Bronchial epithelial cell (primary cell): ENCODE measurements around the gene CEACAM4. TPM values are rescaled to one million over a fixed set of nuclear protein-coding genes. Genes with fewer than 3 reads are reported as not detected.

Source experiments
- DNase-seq: peaks from one replicate; pipeline ENCODE4 v3.0.0-alpha.2; 2010; ENCODE audit warnings: low read depth
- FAIRE-seq: peaks from 2 replicates; lab custom pipeline; 2011; peaks lifted over from hg19 to GRCh38; lab: Jason Lieb, UNC
- H3K27me3 ChIP-seq: 2 replicates; pipeline ENCODE4 v1.5.1; 2011; ENCODE audit warnings: low read length; ENCODE audit not compliant: control insufficient read depth, insufficient read depth
- H3K36me3 ChIP-seq: 2 replicates; pipeline ENCODE4 v1.5.1; 2011; ENCODE audit warnings: low read length; ENCODE audit not compliant: control insufficient read depth, insufficient read depth
- H3K4me3 ChIP-seq: 2 replicates; pipeline ENCODE4 v1.5.1; 2011; ENCODE audit warnings: mild to moderate bottlenecking, low read depth, low read length, control low read depth
- total RNA-seq: library from RNA; depleted of rRNA; stranded (reverse); fragments of >200 nt; gene quantifications from 2 replicates; pipeline ENCODE4 v1.2.1, GENCODE V29; 2014
- TF ChIP-seq, protein P1 (sequence below): IDR thresholded peaks from 2 replicates; pipeline ENCODE4 v1.5.1; 2011; ENCODE audit warnings: mild to moderate bottlenecking, moderate library complexity, low read length, control low read depth, inconsistent platforms; ENCODE audit not compliant: insufficient read depth, severe bottlenecking

The CEACAM4 gene
- total RNA-seq, 1 donor from 2014 or later = not detected

DNA sequence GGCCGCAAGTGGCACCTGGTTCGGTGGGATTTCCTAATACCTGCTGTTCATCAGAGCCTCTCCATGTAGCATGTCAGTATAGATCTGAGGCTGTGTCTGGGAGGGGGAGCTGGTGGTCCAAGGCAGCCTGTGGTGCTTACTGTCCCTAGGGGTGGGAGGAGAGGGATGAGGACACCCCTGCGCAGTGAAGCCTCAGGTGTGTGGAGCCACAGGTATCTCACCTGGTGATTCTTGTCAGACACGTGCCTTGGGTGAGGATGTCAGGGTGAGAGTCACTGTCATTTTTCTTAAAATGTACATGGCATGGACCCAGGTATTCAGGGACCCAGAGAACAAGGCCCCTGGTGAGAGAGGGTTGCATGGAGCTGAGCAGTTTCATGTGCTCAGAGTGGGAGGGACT, 11.7 kb downstream of the CEACAM4 start:
- DNase-seq (no peak), FAIRE-seq (peak; percentile 75)
- TF ChIP-seq, protein P1, sequence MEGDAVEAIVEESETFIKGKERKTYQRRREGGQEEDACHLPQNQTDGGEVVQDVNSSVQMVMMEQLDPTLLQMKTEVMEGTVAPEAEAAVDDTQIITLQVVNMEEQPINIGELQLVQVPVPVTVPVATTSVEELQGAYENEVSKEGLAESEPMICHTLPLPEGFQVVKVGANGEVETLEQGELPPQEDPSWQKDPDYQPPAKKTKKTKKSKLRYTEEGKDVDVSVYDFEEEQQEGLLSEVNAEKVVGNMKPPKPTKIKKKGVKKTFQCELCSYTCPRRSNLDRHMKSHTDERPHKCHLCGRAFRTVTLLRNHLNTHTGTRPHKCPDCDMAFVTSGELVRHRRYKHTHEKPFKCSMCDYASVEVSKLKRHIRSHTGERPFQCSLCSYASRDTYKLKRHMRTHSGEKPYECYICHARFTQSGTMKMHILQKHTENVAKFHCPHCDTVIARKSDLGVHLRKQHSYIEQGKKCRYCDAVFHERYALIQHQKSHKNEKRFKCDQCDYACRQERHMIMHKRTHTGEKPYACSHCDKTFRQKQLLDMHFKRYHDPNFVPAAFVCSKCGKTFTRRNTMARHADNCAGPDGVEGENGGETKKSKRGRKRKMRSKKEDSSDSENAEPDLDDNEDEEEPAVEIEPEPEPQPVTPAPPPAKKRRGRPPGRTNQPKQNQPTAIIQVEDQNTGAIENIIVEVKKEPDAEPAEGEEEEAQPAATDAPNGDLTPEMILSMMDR = no peak
- Histone ChIP-seq H3K36me3 (no peaks in the 10 kb centered on the region), H3K27me3 (no peaks in the 10 kb centered on the region), H3K4me3 (no peak overlapping the region)

DNA sequence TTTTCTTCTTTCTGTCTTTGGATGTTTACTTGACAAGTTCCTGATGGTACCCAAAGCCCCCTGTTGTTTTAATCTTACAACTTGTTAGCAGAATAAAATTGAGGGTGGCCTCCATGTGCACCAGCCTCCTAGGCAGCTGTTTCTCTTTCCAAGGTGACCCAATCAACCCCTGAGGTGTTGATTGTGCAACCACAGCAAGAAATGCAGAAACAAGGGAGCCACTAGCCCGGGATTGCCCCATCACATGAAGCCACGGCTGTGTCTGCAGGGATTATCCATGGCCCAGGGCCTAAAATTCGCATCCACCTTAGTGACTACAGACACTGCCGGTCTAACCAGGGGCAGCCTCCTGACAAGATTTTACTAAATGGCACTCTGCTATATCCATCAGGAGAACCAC, 14.4 kb downstream of the CEACAM4 start:
- TF ChIP-seq, protein P1 = no peak
- Histone ChIP-seq H3K27me3 (no peaks in the 10 kb centered on the region), H3K4me3 (no peak overlapping the region), H3K36me3 (no peaks in the 10 kb centered on the region)
- FAIRE-seq (no peak), DNase-seq (no peak)

DNA sequence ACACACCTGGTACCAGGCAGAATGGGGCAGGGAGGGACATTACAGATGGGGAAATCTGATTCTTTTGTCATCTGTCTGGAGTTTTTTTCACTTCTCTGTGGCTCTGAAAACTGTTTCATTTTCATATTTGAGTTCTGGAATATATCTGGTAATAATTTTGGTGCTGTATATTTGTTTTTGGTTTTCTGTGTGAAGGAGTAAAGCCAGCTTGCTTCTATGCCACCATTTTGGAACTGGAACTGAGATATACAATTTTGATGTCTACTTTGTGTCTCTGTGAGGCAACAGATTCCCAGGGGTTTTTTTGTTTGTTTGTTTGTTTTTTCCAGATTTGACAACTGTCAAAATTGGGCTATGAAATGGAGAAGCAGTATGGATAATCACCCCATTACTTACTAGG, 16.1 kb downstream of the CEACAM4 start:
- Histone ChIP-seq H3K27me3 (no peaks in the 10 kb centered on the region), H3K4me3 (no peak overlapping the region), H3K36me3 (no peaks in the 10 kb centered on the region)
- TF ChIP-seq, protein P1 = no peak
- no peak for DNase-seq
- no peak for FAIRE-seq

DNA sequence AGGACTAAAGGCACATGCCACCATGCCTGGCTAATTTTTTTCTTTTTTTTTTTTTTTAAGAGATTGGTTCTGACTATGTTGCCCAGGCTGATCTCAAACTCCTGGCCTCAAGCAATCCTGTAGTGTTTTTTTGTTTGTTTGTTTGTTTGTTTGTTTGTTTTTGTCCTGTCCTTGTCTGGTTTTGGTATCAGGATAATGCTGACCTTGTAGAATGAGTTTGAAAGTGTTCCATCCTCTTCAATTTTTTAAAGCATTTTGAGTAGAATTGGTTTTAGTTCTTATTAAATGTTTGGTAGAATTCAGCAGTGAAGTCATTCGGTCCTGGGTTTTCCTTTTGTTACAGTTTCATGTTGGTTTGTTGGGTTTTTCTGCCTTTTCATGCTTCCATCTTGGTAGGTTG, 19.2 kb downstream of the CEACAM4 start:
- Histone ChIP-seq H3K27me3 (no peaks in the 10 kb centered on the region), H3K4me3 (no peak overlapping the region), H3K36me3 (no peaks in the 10 kb centered on the region)
- FAIRE-seq (no peak), DNase-seq (no peak)
- TF ChIP-seq, protein P1 = no peak

DNA sequence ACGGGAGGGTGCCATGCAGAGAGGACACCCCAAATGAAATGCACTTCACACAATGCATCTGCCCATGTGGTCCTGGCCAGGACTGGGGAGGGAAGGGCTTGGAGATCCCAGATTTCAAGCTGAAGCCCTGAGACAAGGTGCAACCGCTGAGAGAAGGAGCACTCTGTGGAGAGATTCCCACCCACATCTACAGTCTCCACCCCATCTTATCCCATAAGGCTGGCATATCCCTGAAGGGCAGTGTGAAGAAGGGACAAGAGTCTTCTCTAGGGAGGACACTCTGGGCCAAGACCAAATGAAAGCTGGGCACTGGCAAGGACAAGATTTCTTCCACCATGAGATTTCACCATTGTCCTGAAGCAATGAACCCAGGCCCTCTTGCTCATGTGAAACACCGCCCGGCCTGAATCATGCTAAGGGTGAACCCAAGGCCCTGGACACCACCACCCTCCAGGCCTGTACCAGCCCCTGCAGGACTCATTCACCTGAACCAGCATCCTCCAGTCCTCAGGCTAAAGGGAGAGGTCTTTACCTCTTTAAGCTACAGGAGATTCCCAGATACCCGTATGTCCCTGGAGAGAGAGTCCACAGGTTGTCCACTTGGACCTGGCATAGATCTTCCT, 20.5 kb downstream of the CEACAM4 start:
- no peaks in the 10 kb centered on the region for H3K27me3 ChIP-seq
- DNase-seq = no peak
- peak; percentile 64 for FAIRE-seq
- TF ChIP-seq, protein P1 = no peak
- H3K4me3 ChIP-seq = no peak overlapping the region
- H3K36me3 ChIP-seq = no peaks in the 10 kb centered on the region

DNA sequence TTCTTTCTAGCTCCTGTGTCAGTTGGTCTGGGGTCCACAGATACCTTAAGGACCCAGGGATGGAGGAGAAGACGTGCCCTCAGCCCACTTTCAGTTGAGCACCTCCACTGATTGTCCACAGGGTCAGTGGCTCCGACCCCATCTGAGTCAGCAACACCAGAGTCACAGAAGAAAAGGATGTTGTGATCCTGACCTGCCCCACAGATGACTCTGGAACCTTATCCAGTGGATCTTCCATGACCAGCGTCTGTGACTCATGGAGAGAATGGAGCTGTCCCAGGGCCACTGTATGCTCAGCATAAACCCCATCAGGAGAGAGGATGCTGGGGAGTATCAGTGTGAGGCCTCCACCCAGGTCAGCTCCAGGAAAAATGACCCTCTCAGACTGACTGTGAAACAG, 22.0 kb downstream of the CEACAM4 start:
- Histone ChIP-seq H3K36me3 (no peaks in the 10 kb centered on the region), H3K4me3 (no peak overlapping the region), H3K27me3 (no peaks in the 10 kb centered on the region)
- DNase-seq (no peak), FAIRE-seq (no peak)
- TF ChIP-seq, protein P1 = no peak
